Measurements from ENCODE around the gene LAMC2. TPM values are rescaled to one million over a fixed set of nuclear protein-coding genes. Genes with fewer than 3 reads are reported as not detected.

LAMC2 gene
- total RNA-seq, 1 donor: 27.6 TPM

GRCh38 chr1:183215076-183215720, 29.1 kb downstream of the LAMC2 start:
- H3K4me3 ChIP-seq (ENCODE audit: low read depth, low read length): no peak overlapping the region
- DNase-seq (ENCODE audit: low read depth): no peak
- no peak for TF ChIP-seq CTCF (IDR thresholded peaks at IDR 0.05; ENCODE audit: insufficient read depth, low read depth, low read length)

DNA sequence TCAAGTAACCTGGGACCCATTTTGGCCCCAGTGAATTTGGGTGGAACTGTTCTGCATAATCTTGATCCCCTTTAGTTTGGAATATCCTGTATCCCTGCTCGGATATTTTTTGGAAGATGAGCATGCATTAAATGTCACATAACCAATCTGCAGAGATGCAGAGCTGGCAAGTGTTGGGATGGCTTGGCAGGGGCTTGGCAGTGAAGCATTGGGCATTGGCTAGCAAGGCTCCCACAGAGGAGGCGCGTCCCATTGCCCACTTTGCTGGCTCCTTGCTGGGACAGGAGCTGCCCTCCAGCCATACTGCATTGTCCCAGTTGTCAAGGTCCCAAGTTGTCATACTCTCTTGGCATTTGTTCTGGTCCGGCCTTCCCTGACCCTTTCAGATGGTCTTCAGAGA, 29.9 kb downstream of the LAMC2 start:
- no peak for DNase-seq (ENCODE audit: low read depth)
- TF ChIP-seq CTCF (IDR thresholded peaks at IDR 0.05; ENCODE audit: insufficient read depth, low read depth, low read length): no peak

DNA sequence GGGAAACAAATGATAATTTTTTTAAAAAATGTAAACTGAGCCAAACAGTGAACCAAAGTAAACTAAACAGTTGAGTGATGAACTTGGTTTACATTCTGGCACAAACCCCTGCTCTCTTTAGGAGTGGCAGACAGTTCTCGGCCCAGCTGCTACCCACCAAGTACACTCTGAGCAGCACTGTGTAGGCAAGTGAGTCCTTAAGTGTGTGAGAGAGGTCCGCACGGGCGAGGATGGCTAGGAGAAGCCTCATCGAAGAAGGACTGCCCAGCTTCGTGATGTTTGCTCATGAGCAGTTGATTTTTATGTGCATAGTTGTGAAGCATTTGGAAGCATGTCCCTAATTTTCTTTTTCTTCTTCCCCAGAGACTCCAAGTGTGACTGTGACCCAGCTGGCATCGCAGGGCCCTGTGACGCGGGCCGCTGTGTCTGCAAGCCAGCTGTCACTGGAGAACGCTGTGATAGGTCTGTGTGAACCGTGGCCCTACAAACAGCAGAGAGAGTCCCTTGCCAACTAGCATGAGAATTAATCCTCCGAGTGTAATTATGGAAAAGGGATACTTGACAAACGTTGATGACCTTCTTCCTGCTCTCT, 32.1 kb downstream of the LAMC2 start:
- TF ChIP-seq CTCF (IDR thresholded peaks at IDR 0.05; ENCODE audit: insufficient read depth, low read depth, low read length): no peak
- no peak overlapping the region for H3K4me3 ChIP-seq (ENCODE audit: low read depth, low read length)
- DNase-seq (ENCODE audit: low read depth): no peak

More for the DNA sequence above, 29.9 kb downstream of the LAMC2 start:
- H3K4me3 ChIP-seq (ENCODE audit: low read depth, low read length): no peak overlapping the region

- H3K4me3 ChIP-seq (ENCODE audit: low read depth, low read length): no peak overlapping the region
Measured at GRCh38 chr1:183218971-183219615, 33.0 kb downstream of the LAMC2 start.

DNA sequence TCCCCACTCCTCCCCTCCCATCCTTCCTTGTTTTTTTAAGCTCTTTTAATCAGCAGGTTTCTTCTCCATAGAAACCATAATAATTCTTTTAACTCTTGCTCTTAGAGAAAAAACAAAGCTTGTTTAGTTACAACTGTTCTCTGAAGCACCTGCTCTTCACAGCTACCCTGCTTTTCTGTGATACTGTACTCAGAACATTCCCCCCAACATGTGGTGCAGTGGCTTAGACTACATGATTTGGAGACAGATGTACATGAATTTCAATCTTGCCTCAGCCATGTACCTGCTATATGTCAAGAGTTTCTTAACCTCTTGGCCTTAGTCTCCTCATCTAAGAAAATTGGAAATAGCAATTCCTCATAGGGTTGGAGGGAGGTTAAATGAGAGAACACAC, 33.5 kb downstream of the LAMC2 start:
- DNase-seq (ENCODE audit: low read depth): no peak
- no peak overlapping the region for H3K4me3 ChIP-seq (ENCODE audit: low read depth, low read length)
- TF ChIP-seq CTCF (IDR thresholded peaks at IDR 0.05; ENCODE audit: insufficient read depth, low read depth, low read length): no peak

More at GRCh38 chr1:183218971-183219615, 33.0 kb downstream of the LAMC2 start:
- no peak for DNase-seq (ENCODE audit: low read depth)
- TF ChIP-seq CTCF (IDR thresholded peaks at IDR 0.05; ENCODE audit: insufficient read depth, low read depth, low read length): no peak

GRCh38 chr1:183222909-183223308, 36.8 kb downstream of the LAMC2 start:
- no peak overlapping the region for H3K4me3 ChIP-seq (ENCODE audit: low read depth, low read length)
- TF ChIP-seq CTCF (IDR thresholded peaks at IDR 0.05; ENCODE audit: insufficient read depth, low read depth, low read length): no peak
- DNase-seq (ENCODE audit: low read depth): no peak

Data from fibroblast of villous mesenchyme (primary cell).